ENCODE data around the gene SEPTIN2.
"Not testable (repeated sequence)": the region's sequence is repeated elsewhere in the genome, so short reads cannot be mapped to it uniquely, and the experiment has no call there.

SEPTIN2 gene

GRCh38 chr2:241351640-241352031 lies 35.9 kb downstream of the SEPTIN2 start:
- DNase-seq (ENCODE audit: low spot score), result no peak

- DNase-seq (ENCODE audit: low spot score), result no peak
These were observed 36.5 kb downstream of the SEPTIN2 start for GRCh38 chr2:241352227-241352626.

- DNase-seq (ENCODE audit: low spot score), result peak; percentile 75
These were observed 39.2 kb downstream of the SEPTIN2 start for GRCh38 chr2:241354668-241355658.

- DNase-seq (ENCODE audit: low spot score), result peak; percentile 97
These were observed 40.5 kb downstream of the SEPTIN2 start, which contains the start of gene FARP2 for GRCh38 chr2:241355983-241356870. TSS of gene FARP2 (plus strand) at chr2:241356285. CDS start at chr2:241373108, 16,823 bp downstream.

GRCh38 chr2:241356871-241357260 lies 41.1 kb downstream of the SEPTIN2 start:
- DNase-seq (ENCODE audit: low spot score), result no peak

GRCh38 chr2:241357531-241357930 lies 41.8 kb downstream of the SEPTIN2 start:
- no peak for DNase-seq (ENCODE audit: low spot score)

GRCh38 chr2:241358470-241358869 lies 42.7 kb downstream of the SEPTIN2 start:
- no peak for DNase-seq (ENCODE audit: low spot score)

GRCh38 chr2:241359481-241360045 lies 43.8 kb downstream of the SEPTIN2 start:
- DNase-seq (ENCODE audit: low spot score), result no peak

- DNase-seq (ENCODE audit: low spot score), result no peak
These were observed 47.7 kb downstream of the SEPTIN2 start for GRCh38 chr2:241363426-241363825.

GRCh38 chr2:241364781-241365180 lies 49.1 kb downstream of the SEPTIN2 start:
- no peak for DNase-seq (ENCODE audit: low spot score)

GRCh38 chr2:241366678-241367077 lies 51.0 kb downstream of the SEPTIN2 start:
- no peak for DNase-seq (ENCODE audit: low spot score)

- no peak for DNase-seq (ENCODE audit: low spot score)
These were observed 52.9 kb downstream of the SEPTIN2 start for GRCh38 chr2:241368643-241369042.

GRCh38 chr2:241372361-241372992 lies 56.8 kb downstream of the SEPTIN2 start:
- no peak for DNase-seq (ENCODE audit: low spot score)

GRCh38 chr2:241373446-241373845 lies 57.7 kb downstream of the SEPTIN2 start:
- no peak for DNase-seq (ENCODE audit: low spot score)

GRCh38 chr2:241373906-241374305 lies 58.2 kb downstream of the SEPTIN2 start:
- not testable (repeated sequence) for DNase-seq (ENCODE audit: low spot score)

GRCh38 chr2:241375300-241375699 lies 59.6 kb downstream of the SEPTIN2 start:
- DNase-seq (ENCODE audit: low spot score), result no peak

- no peak for DNase-seq (ENCODE audit: low spot score)
These were observed 61.1 kb downstream of the SEPTIN2 start for GRCh38 chr2:241376808-241377207.

- DNase-seq (ENCODE audit: low spot score), result no peak
These were observed 63.1 kb downstream of the SEPTIN2 start for GRCh38 chr2:241378816-241379215.

- DNase-seq (ENCODE audit: low spot score), result no peak
These were observed 64.1 kb downstream of the SEPTIN2 start for GRCh38 chr2:241379481-241380480.

GRCh38 chr2:241381872-241382271 lies 66.1 kb downstream of the SEPTIN2 start:
- no peak for DNase-seq (ENCODE audit: low spot score)
